Endothelial cell of umbilical vein (primary cell): ENCODE results near the gene RBBP4. TPM values are rescaled to one million over a fixed set of nuclear protein-coding genes. Genes with fewer than 3 reads are reported as not detected.

Source experiments
- BruUV-seq: library from RNA; stranded (reverse); fragments of 400-500 nt; replicated peaks from 2 replicates; lab custom pipeline; 2021; lab: Mats Ljungman, UMichigan
- CTCF ChIA-PET: fragments of 300-600, 350-600 bp; sonication (Branson Sonifier 250); formaldehyde crosslinking; loops from one replicate; lab custom pipeline; 2021; ENCODE audit warnings: antibody characterized with exemption, inconsistent platforms; lab: Charles Lee
- POLR2A ChIA-PET: fragments of 300-600, 350-600 bp; sonication (Branson Sonifier 250); formaldehyde crosslinking; loops from one replicate; lab custom pipeline; 2021; ENCODE audit warnings: antibody characterized with exemption, inconsistent platforms; lab: Charles Lee
- DNase-seq: peaks from one replicate; pipeline ENCODE4 v3.0.0-alpha.2; 2011; ENCODE audit warnings: low read depth, low spot score
- FAIRE-seq: peaks from 2 replicates; lab custom pipeline; 2011; peaks lifted over from hg19 to GRCh38; lab: Jason Lieb, UNC
- H2AFZ ChIP-seq: 2 replicates; pipeline ENCODE4 v1.6.0; 2012; ENCODE audit warnings: low read depth, low read length, control low read depth, inconsistent platforms
- H3K27ac ChIP-seq: 2 replicates; pipeline ENCODE4 v1.5.1; 2011; ENCODE audit warnings: low read depth, mild to moderate bottlenecking, control low read depth, low read length, moderate library complexity; ENCODE audit not compliant: insufficient read depth
- H3K27me3 ChIP-seq, 2 experiments: 2 replicates each; pipeline versions ENCODE4 v1.6.0 to v1.6.1; 2011; ENCODE audit warnings: low read length in 2 of 2, mixed read lengths in 1 of 2; ENCODE audit not compliant: control insufficient read depth in 2 of 2, insufficient read depth in 2 of 2
- H3K36me3 ChIP-seq, 2 experiments: 2 replicates in 1 of 2; 3 replicates in 1 of 2; pipeline ENCODE4 v1.5.1; 2011; ENCODE audit warnings: low read length in 2 of 2, mild to moderate bottlenecking in 1 of 2, moderate library complexity in 1 of 2; ENCODE audit not compliant: control insufficient read depth in 2 of 2, insufficient read depth in 2 of 2; ENCODE audit errors: extremely low read depth in 1 of 2
- H3K4me1 ChIP-seq: 3 replicates; pipeline ENCODE4 v1.5.1; 2011; ENCODE audit warnings: mild to moderate bottlenecking, low read length; ENCODE audit not compliant: control insufficient read depth, insufficient read depth; ENCODE audit errors: extremely low read depth
- H3K4me2 ChIP-seq: 2 replicates; pipeline ENCODE4 v1.6.1; 2011; ENCODE audit warnings: low read length, control low read depth, mixed read lengths; ENCODE audit not compliant: insufficient read depth
- H3K4me3 ChIP-seq, 3 experiments: fragments of 200-600 bp in 1 of 3; sonication (generic), shearing (Covaris generic) in 1 of 3; replicated peaks in 1 of 3; 2 replicates each; pipeline ENCODE4 v1.5.1; 2011 to 2016; ENCODE audit warnings: control low read depth in 3 of 3, low read length in 3 of 3, mild to moderate bottlenecking in 2 of 3, inconsistent platforms in 1 of 3, low read depth in 1 of 3, moderate library complexity in 1 of 3; ENCODE audit not compliant: insufficient read depth in 1 of 3
- H3K79me2 ChIP-seq: 2 replicates; pipeline ENCODE4 v1.6.0; 2012; ENCODE audit warnings: low read length, inconsistent platforms; ENCODE audit not compliant: control insufficient read depth, insufficient read depth
- H3K9ac ChIP-seq: replicated peaks from 2 replicates; pipeline ENCODE3; 2011; ENCODE audit warnings: low read length, control low read depth; ENCODE audit not compliant: insufficient read depth; ENCODE audit errors: extremely low read depth
- H3K9me1 ChIP-seq: replicated peaks from 3 replicates; pipeline ENCODE4 v1.6.0; 2011; ENCODE audit warnings: mild to moderate bottlenecking, low read length; ENCODE audit not compliant: control insufficient read depth, insufficient read depth; ENCODE audit errors: extremely low read depth
- H3K9me3 ChIP-seq: replicated peaks from 2 replicates; pipeline ENCODE4 v1.5.1; 2012; ENCODE audit warnings: low read length, inconsistent platforms; ENCODE audit not compliant: control insufficient read depth, insufficient read depth
- H4K20me1 ChIP-seq: replicated peaks from 2 replicates; pipeline ENCODE3; 2011; ENCODE audit warnings: mild to moderate bottlenecking, low read length; ENCODE audit not compliant: control insufficient read depth, insufficient read depth; ENCODE audit errors: extremely low read depth
- EZH2 ChIP-seq: IDR thresholded peaks from 2 replicates; pipeline ENCODE4 v1.6.1; 2012; ENCODE audit warnings: borderline replicate concordance, low read depth, mild to moderate bottlenecking, moderate library complexity, low read length, inconsistent platforms; ENCODE audit not compliant: severe bottlenecking
- FOS ChIP-seq: IDR thresholded peaks from 2 replicates; pipeline ENCODE4 v1.6.1; 2011; ENCODE audit warnings: mild to moderate bottlenecking, low read length, moderate library complexity, borderline replicate concordance; ENCODE audit not compliant: insufficient read depth
- GATA2 ChIP-seq: IDR thresholded peaks from 2 replicates; pipeline ENCODE4 v1.7.0; 2011; ENCODE audit warnings: low read depth, mild to moderate bottlenecking, moderate library complexity, mixed read lengths, low read length; ENCODE audit not compliant: insufficient read length, insufficient read depth
- JUN ChIP-seq: IDR thresholded peaks from 2 replicates; pipeline ENCODE4 v1.6.1; 2011; ENCODE audit warnings: borderline replicate concordance, low read depth; ENCODE audit not compliant: insufficient read length, insufficient read depth
- MYC ChIP-seq: IDR thresholded peaks from one replicate; pipeline ENCODE4 v1.6.1; 2011; ENCODE audit warnings: mild to moderate bottlenecking, low read depth, low read length
- POLR2A ChIP-seq: IDR thresholded peaks from 2 replicates; pipeline ENCODE4 v1.6.1; 2012; ENCODE audit warnings: low read depth, mild to moderate bottlenecking, control low read depth, low read length
- POLR2AphosphoS5 ChIP-seq: IDR thresholded peaks from 2 replicates; pipeline ENCODE4 v1.6.1; 2012; ENCODE audit warnings: low read depth, mild to moderate bottlenecking, control low read depth, low read length, moderate library complexity; ENCODE audit not compliant: insufficient read depth
- dilution Hi-C: fragments of 300-500 bp; cut with MboI; formaldehyde crosslinking; loops from one replicate; pipeline ENCODE4 v1.15.0; 2019; ENCODE audit warnings: low sequenced_read_pairs; ENCODE audit not compliant: extremely low pct_ligation_motif_present
- intact Hi-C: fragments of 100-400 bp; cut with micrococcal nuclease; formaldehyde crosslinking; loops from one replicate; pipeline ENCODE4 v1.10.0; 2022
- polyA plus RNA-seq, 4 experiments: library from polyadenylated mRNA; depleted of rRNA in 3 of 4; stranded (reverse) in 3 of 4; unstranded in 1 of 4; fragments of >200 nt; gene quantifications; 2 replicates each; pipeline versions ENCODE4 v1.2.1 to v1.2.3, GENCODE V29; 2011 to 2012; ENCODE audit warnings: missing spikeins in 1 of 4
- total RNA-seq: library from RNA; stranded (reverse); gene quantifications from 2 replicates; pipeline ENCODE4 v1.2.3, GENCODE V29; 2021
- TF ChIP-seq, protein P1 (sequence below), 2 donors: IDR thresholded peaks; 1 replicate in 1 of 2; 2 replicates in 1 of 2; pipeline ENCODE4 v1.5.1; 2011; ENCODE audit warnings: low read length in 2 of 2, mild to moderate bottlenecking in 2 of 2, moderate library complexity in 2 of 2, control low read depth in 1 of 2, inconsistent platforms in 1 of 2, low read depth in 1 of 2; ENCODE audit not compliant: insufficient read depth in 1 of 2; ENCODE audit errors: extremely low read depth in 1 of 2
- TF ChIP-seq, protein P2 (sequence below): IDR thresholded peaks from 2 replicates; pipeline ENCODE4 v1.6.1; 2011; ENCODE audit not compliant: insufficient read depth, insufficient read length

RBBP4 gene
- total and polyA plus RNA-seq, 2 donors (not counting 3 experiments of a cell fraction or from before 2014, with no cell fraction given): 84.9 to 241 TPM

DNA sequence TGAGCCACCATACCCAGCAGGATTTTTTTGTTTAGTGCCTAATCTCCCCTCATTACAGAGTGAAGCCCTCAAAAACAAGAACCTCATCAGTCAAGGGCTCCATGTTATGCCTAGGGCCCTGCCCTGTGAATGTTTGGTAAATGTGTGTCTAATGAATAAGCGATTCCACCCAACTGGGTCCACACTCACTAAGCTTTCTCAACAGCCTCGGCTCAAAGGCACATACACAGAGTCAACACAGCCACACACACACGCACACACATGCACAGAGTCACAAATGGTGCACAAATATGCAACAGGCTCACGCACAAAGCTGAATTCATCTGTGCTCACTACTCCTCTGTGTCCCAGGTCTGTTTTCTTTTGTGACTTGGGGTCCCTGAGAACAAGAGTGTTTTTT lies 63.3 kb downstream of the RBBP4 start:
- no peak overlapping the region for H2AFZ ChIP-seq
- ChIA-PET CTCF (interaction anchor here (1.0 to 9.1 kb wide), 2 partner anchors 8 to 58 kb away, joined by 4 to 392 read pairs; no protein-coding TSS in a partner anchor), POLR2A (no interaction called here)
- no peak for DNase-seq
- no peak overlapping the region for H3K4me3 ChIP-seq
- H3K9ac ChIP-seq: no peak overlapping the region
- no peaks in the 10 kb centered on the region for H3K9me1 ChIP-seq
- no peaks in the 10 kb centered on the region for H3K27me3 ChIP-seq
- H3K27ac ChIP-seq: no peak overlapping the region
- dilution Hi-C loops (no loop called here), intact Hi-C loops (no loop called here)
- TF ChIP-seq, protein P1, sequence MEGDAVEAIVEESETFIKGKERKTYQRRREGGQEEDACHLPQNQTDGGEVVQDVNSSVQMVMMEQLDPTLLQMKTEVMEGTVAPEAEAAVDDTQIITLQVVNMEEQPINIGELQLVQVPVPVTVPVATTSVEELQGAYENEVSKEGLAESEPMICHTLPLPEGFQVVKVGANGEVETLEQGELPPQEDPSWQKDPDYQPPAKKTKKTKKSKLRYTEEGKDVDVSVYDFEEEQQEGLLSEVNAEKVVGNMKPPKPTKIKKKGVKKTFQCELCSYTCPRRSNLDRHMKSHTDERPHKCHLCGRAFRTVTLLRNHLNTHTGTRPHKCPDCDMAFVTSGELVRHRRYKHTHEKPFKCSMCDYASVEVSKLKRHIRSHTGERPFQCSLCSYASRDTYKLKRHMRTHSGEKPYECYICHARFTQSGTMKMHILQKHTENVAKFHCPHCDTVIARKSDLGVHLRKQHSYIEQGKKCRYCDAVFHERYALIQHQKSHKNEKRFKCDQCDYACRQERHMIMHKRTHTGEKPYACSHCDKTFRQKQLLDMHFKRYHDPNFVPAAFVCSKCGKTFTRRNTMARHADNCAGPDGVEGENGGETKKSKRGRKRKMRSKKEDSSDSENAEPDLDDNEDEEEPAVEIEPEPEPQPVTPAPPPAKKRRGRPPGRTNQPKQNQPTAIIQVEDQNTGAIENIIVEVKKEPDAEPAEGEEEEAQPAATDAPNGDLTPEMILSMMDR (IDR thresholded peaks at IDR 0.05; ENCODE audit: extremely low read depth in 1 of 2, insufficient read depth in 1 of 2, low read depth in 1 of 2, low read length in 2 of 2): no peak
- TF ChIP-seq EZH2 (no peak), FOS (no peak), POLR2A (no peak), JUN (no peak), POLR2AphosphoS5 (no peak), GATA2 (no peak), MYC (no peak)
- TF ChIP-seq, protein P2, sequence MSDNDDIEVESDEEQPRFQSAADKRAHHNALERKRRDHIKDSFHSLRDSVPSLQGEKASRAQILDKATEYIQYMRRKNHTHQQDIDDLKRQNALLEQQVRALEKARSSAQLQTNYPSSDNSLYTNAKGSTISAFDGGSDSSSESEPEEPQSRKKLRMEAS: no peak
- no peak overlapping the region for H3K4me2 ChIP-seq
- no peaks in the 10 kb centered on the region for H3K4me1 ChIP-seq
- H3K79me2 ChIP-seq: no peaks in the 10 kb centered on the region
- FAIRE-seq: no peak
- no peaks in the 10 kb centered on the region for H4K20me1 ChIP-seq
- BruUV-seq: no TSS peak
- H3K36me3 ChIP-seq: no peaks in the 10 kb centered on the region
- no peaks in the 10 kb centered on the region for H3K9me3 ChIP-seq
